IPS DF 4.7 (cell line): ENCODE measurements around the gene CSH1.
"Not testable (repeated sequence)": the region's sequence is repeated elsewhere in the genome, so short reads cannot be mapped to it uniquely, and the experiment has no call there.

Experiments
- DNase-seq: peaks from one replicate; pipeline ENCODE4 v3.0.0-alpha.2; 2013; ENCODE audit warnings: low spot score; ENCODE audit errors: extremely low read depth

The CSH1 gene

DNA sequence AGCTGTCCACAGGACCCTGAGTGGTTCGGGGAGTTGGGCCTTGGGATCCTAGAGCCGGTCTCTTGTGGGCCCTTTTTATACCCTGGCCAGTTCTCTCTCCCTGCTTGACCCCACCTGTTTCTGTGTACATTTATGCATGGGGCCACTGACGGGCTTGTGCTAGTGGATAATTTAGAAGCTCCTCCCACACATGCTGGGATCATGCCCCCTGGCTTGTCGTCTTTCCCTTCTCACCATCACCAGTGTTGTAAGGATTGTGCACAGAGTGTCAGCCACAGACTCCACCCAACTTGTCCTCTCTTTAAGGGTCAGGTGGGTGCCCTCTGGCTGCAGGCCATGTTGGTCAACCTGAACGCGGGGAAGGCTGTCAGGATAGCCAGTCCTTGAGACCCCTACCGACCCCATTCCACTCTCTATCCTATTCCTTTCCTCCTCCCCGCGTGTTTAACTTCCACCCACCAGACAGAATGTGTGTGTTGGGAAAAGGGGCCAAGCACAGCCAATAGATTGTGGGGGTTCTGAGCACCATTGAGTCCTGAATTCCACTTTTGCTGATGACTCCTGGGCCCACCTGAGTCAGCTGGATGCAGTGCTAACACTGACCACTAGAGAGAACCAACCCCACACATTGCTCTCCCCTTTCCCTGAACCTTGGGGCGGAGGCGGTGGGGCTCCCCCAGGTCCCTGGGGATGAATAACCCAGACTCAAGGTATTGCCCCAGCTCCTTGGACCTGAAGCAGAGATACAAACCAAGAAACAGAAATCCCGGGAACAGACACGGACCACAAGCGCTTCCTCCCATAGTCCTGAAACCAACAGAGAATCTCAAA is at the start of gene CSH1:
TSS of gene CSH1 (minus strand) at position 51 of the 831 bp plus-strand sequence. CDS start 63 bp downstream, outside the sequence.
- not testable (repeated sequence) for DNase-seq

DNA sequence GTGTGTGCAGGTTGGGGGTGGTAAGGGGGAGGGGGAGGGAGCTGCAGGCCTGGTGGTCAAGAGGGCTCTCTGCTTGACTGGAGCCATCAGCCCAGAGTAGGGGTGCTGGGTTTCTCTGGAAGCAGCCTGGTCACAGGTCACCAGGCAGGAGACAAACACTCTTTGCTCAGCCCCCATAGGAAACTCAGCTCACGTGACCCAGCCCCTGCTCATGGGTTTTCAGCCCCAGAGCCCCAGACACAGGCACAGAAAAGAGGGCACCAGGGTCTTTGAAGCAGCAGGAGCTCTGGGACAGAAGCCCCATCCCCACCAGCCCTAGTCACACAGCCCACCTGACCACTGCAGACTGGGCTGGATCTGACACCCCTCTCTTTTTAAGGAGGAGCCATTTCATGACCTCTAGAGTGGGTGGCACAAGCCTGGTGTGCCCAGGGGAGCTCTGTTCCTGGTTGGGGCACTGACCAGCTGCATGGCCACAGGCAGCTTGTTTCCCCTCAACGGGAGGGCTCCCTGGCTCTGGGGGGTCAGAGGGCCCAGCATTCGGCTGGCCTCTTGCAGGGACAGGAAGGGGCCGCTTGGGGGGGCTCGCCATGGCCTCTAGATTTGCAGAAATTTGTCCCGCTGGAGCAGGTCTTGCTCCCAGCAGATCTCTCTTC is 49.5 kb upstream of the CSH1 start:
- DNase-seq = no peak

DNA sequence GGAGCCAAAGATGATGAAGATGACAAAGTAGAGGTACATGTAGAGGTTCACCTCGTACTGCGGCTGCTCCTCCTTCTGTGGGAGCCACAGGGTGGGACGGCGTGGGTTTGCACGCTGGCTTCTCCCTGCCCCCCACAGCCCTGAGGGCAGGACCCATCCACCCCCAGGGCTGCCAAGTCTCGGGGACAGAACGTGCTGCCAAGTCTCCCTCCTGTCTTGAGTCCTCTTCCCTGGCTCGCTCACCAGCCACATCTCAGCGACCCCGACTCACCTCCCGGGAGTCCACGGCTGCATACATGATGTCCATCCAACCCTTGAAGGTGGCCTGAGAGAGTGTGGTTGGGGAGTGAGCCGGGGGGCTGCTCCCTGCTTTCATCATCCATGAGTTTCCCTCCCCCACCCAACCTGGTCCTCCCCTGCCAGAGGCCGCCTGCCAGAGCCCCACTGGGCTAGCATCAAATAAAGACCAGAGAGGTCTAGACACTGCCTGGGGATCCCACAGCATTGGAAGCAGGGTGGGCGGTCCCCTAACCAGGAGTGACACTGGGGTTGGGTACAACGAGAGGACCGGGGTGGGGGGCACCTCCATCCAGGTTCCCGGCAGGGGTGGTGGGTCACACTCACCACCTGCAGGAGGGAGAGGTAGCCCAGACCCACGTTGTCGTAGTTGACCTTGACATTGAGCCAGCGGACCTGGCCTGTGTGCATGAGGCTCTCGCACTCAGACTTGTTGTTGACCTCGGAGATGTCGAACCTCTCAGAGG is 48.5 kb upstream of the CSH1 start:
- no peak for DNase-seq

DNA sequence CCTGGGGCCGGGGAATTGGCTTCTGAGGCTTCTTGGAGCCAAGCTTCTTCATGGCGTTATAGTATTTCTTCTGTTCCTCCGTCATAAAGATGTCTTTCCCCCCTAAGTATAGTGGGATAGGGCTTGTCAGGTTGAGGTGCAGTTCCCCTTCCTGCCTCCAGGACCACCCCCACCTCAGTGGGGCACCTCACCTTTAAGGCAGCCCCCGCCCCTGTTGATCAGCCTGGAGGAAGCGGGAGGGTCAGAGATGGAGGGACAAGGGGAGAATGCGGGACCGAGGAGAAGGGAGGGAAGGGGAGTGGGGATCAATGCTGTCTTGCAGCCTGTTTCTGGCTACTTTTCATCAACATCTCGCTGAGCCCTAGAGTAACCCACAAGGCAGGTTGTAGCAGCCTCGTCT is 47.4 kb upstream of the CSH1 start:
- DNase-seq = no peak

DNA sequence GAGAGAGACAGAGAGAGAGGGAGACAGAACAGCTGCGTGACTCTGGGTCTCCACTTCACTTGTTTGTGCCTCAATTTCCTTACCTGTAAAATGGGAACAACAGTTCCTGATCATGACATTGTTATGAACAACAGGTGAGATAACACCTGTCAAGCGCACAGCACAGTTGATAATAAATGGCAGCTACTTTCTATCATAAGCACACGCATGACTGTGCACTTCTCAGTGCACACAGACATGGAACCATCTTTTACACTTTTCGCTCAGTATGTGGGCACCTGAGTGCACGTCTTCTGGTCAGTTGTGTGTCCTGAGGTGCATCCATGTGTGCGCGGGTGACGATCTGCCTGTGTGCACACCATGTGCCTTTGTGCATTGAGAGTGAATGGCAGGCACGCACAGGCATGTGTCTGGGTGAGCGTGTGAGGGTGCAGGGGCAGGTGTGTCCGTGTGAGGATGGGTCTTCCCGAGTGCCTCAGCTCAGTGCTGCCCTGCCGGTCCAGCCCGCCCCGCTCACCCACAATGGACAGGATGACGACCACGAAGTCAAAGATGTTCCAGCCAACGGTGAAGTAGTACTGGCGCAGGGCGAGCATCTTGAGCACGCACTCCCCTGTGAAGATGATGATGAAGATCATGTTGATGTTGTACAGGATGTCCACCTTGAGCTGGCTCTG is 46.1 kb upstream of the CSH1 start:
- no peak for DNase-seq

DNA sequence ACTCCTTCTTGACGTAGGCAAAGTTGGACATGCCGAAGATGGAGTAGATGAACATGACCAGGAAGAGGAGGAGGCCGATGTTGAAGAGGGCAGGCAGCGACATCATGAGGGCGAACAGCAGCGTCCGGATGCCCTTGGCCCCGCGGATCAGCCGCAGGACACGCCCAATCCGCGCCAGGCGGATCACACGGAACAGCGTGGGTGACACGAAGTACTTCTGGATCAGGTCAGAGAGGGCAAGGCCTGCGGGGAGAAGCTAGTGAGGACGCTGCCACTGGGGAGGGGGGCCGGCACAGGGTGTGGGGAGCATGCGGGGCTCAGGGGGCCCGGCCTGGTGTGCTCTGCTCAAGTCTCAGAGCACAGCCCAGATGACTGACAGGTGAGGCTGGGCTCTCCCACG is 45.4 kb upstream of the CSH1 start:
- no peak for DNase-seq

DNA sequence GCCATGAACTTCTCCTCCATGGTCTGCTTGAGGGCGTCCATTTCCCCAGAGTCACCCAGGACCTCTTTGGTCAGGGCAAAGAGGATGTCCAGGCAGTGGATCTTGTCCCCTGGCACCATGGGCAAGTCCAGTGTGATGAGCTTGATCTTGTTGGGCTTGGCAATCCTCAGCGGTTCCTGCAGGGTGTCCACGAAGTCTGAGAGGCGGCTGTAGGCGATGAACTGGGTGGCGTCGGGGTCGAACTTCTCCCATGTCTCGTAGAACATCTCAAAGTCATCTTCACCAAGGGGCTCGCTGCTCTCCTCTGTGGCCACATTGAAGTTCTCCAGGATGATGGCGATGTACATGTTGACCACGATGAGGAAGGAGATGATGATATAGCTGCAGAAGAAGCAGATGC is 44.8 kb upstream of the CSH1 start:
- no peak for DNase-seq

DNA sequence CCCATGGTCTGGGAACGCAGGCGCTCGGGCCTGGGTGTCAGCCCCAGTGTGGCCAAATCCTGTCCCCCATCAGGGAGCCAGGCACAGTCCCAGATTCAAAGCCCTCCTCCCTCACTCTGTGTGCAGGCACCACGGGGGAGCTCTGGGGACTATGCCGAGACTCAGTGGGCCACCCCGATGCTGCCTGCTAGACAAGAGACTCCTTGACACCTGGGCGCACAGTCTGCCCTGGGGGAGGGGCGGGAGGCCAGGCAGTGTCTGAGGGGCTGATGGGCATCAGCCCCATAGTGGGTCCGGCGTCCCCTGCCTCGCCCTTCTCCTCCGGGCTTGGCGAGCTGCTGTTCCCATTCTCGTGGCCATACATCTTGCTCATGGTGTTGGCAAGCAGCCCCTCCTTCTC is 44.2 kb upstream of the CSH1 start:
- no peak for DNase-seq

DNA sequence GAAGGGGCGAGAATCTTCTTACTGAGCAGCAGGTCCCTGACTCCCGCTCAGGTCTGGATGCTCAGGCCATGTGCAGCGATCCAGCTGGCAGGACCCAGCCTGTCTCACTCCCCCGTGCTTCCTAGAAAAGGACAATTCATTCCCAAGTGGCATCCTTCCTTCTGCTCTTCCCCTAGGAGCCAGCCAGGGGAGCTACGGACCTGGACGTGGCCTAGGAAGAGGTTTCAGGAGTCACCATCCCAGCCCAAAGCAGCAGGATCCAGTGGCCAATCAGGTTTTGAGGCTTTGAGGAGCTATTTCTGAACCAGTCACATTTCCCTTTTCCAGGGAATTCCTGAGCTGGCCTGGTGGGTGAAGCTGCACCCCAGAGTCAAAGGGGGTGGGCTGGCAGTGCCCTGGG is 43.5 kb upstream of the CSH1 start:
- DNase-seq = no peak

DNA sequence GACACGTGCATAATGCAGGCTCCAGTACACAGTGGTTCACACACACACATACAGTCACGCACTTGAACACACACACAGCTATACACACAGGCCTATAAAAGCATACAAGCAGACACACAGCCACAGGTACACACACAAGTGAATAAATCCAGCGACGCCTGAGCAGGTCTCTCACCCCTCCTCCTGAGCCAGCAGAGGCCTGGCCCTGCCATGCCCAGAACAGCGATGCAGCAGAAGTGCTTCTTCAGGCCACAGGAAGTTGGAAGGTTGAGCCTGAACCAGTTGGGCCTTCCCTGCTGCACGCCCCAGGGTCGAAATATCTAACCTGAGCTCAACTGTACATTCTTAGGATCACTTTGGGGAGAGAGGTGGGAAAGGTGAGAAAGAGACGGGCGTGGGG is 43.0 kb upstream of the CSH1 start:
- DNase-seq = no peak

DNA sequence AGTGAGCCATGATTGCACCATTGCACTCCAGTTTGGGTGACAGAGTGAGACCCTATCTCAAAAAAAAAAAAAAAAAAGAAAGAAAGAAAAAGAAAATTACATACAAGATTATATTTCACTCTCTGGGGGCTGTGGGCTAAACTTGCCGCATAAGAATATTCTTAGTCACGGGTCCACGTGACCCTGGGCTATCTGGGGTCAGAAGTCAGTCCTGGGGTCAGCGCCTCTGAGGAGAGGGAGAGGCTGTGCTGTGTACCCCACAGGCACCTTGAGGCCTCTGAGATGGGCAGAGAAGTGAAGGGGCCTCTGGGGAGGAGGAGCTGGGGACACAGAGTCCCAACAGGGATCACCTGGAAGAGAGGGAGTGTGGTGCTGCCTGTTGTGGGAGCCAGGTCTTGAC is 41.5 kb upstream of the CSH1 start:
- no peak for DNase-seq

DNA sequence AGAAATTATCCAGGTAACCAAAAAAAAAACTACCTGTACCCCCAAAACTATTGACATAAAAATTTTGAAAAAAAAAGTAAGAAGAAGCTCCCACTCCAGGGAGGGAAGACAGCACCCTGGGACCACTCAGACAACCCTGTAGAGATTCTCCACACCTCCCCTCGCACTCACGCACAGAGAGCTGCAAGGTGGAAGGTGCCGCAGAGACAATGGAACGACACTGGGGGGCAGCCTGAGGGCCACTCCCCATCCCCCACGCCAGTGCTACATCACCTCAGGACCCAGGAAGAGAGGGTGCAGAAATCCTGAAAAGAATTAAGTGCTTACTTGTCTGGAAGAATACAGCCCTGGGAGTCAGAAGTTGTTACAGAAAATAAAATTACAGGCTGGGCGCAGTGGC is 40.9 kb upstream of the CSH1 start:
- DNase-seq = no peak

DNA sequence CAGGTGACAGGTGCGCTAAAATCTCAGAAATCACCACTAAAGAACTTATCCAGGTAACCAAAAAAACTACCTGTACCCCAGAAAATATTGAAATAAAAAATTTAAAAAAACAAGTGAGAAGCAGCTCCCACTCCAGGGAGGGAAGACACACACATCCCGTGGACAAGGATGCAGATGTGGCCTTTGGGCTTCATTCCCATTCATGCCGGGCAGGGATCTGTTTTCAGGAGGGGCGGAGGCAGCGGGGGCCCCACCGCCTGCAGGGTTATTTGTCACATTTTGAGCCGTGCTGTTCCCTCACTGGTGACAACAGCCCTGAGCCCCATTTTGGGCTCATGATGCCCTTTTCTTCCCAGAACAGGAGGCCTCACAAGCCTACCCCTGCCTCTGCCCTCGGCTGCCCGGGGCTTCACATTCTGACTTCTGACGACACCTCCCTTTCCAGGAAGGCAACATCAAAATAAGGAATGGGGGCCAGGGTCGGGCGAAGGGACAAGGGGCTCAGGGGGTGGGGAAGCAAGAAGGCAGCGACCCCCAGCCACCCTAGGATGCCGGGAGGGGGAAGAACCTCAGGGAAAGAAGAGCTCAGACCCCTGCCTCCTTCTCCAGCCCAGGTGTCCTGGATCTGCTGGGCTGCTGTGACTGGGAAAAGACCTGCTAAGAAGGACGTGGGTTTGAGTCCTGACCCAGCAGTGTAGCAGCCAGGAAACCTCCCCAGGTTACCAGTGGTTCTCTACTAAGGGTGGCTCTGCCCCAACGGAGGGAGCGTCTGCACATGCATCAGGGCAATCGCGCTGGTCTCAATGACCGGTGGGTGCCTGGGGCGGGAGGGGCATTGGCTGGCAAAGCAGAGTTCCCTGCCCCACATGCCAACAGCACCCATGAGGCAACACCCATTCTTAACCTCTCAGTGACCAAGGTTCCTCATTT is 38.1 kb upstream of the CSH1 start:
- no peak for DNase-seq

DNA sequence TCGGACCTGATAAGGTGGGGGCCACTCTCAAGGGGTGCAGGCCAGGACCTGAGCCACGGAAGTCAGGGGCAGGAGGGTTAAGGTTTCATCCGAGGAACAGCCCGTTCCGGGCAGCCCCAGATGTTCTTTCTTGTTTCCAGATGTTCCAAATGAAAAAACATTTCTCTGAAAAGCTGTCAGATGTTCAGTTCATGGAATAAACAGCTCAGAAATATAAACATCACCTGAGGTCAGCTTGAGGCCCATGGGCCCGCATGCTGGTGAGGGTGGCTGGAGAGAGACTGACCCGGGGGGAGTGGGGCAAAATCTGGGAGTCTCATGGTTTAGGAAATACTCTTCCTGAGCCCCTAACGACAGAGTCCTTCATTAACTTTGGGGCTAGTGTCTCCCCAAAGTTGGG is 37.2 kb upstream of the CSH1 start:
- DNase-seq = no peak

DNA sequence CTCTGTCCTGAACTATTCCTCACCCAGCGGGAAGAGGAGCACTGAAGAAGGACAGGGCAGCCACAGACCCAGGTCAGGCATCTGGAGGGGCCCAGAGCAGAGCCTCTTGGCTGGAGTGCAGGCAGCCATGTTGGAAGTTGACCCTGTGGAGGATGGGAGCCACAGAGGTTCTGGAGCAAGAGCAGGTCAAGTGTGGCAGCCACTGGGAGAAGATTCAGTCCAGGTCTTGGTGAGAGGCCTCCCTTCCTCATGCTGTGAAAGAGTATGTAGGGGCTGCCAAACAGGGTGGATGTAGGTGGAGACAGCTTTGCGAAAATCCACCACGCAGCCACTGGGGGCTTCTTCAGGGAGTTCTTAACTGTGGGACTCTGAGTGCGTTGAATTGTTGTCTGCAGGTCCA is 36.3 kb upstream of the CSH1 start:
- DNase-seq = no peak

DNA sequence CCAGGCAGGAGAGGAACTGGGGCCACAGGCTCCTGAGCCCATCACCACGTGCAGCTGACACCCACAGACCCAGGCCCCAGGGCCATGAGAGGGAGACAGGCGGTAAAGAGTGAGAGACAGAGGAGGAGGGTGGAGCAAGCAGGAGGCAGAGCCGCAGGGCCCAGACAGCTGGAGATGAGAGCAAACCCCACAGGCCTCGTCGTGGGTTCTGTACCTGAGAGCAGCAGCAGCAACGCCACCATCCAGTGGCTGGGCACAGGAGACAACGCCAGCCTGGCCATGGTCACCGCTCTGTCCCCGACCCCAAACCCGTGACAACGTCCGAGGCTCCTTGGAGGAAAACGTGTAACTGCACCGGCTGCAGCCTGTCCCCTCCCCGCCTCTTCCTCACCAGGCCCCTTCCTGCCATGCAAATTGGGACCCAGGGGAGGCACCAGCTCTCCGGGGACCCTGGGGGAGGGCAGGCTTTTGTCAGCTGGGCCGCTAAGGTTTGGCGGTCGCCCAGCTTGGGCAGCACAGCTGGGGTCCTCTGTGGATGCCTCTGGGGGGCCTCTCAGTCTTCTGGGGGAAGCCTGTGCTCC is 35.7 kb upstream of the CSH1 start, which contains the start of gene CD79B:
TSS of gene CD79B (minus strand) at position 351 of the 581 bp plus-strand sequence. CDS start at position 281, 70 bp downstream.
- no peak for DNase-seq

DNA sequence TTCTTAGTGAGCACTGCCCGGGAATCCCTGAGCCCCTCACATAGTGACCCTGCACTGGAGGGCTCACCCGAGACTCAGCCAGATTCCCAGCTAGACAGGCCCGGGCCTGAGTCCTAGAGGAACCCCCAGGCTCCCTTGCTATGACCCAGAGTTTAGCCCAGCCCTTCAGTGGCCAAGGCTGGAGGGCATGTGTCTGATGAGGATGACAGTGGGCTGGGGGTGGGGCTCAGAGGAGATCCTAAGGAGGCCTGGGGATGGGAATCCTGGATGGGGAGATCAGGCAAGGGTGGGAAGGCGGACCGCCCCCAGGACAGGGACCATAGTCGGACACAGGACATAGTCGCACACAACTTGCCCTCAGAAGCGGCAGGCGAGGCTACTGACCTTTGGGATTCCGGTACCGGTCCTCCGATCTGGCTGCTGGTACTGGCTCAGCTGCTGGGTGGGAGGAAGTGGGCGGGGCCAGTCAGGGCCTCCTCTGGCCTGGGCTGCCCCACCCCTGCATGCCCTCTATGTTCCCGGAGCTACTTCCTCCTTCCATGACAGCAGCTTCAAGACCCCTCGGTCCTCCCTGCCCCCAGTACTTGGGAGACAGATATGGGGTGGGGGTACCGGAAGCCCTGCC is 34.7 kb upstream of the CSH1 start:
- DNase-seq = no peak

DNA sequence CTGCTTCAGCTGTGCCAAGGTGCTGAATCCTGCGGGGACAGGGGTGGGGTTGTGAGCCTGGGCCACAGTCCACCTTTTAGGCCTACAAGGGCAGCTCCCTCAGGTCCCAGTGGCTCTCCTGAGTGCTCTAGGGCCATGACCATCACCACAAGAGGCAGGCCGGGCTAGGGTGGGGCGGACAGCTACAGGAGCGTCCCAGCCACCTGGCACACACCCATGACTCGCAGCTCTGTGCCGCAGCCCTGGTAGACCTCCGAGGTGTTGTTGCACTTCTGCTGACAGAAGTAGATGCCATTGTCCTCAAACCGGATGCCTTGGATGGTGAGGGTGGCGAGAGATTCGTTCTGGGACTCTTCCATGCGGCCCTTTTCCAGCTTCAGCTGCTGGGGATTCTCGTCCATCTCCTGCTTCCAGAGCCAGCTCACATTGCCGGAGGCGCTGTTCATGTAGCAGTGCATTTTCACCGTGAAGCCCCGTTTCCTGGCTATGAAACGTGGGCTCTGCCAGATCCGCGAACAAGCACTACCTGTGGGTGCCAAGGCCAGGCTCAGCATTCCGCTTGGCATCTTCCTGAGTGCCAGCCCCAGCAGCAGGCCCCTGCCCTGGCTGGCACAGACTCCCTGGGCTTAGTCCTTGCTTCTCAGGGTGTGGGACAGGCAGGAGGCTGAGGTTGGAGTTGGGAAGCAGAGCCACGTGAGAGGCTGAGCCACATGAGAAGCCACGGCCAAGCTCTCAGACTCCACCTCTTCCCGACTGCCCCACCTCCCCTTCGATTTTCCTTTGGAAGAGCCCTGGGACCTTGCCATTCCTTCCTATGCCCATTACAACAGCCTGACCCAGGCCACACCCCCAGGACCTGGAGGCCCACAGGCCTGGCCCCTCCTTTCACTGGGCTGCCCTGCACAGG is 33.7 kb upstream of the CSH1 start:
- no peak for DNase-seq
